Heart right ventricle (tissue), 16 donors: ENCODE data around the gene DCUN1D1. TPM values are rescaled to one million over a fixed set of nuclear protein-coding genes. Genes with fewer than 3 reads are reported as not detected.

Source experiments
- ATAC-seq, 8 donors: fragments of 200-7000 bp; cut with Tn5 transposase; one replicate each; pipeline ENCODE4 v1.9.1; 2020; ENCODE audit warnings: mild to moderate bottlenecking in 8 of 8, moderate library complexity in 8 of 8, moderate number of reproducible peaks in 1 of 8
- DNase-seq, 2 donors: peaks; one replicate each; pipeline ENCODE4 v3.0.0-alpha.2; 2020
- H3K27ac ChIP-seq, 10 donors: fragments of 200-600 bp; sonication (generic) in 2 of 10; one replicate each; pipeline versions ENCODE4 v1.5.0 to v1.8.0; 2020 to 2022; ENCODE audit warnings: mild to moderate bottlenecking in 3 of 10
- H3K27me3 ChIP-seq, 7 donors: fragments of 200-600 bp; one replicate each; pipeline ENCODE4 v1.8.0; 2021 to 2022; ENCODE audit warnings: mild to moderate bottlenecking in 2 of 7
- H3K36me3 ChIP-seq, 9 donors: fragments of 200-600 bp; sonication (generic) in 1 of 9; one replicate each; pipeline versions ENCODE4 v1.5.0 to v1.8.0; 2020 to 2022; ENCODE audit warnings: mild to moderate bottlenecking in 2 of 9
- H3K4me1 ChIP-seq, 9 donors: fragments of 200-600 bp; sonication (generic) in 1 of 9; one replicate each; pipeline versions ENCODE4 v1.5.0 to v1.8.0; 2020 to 2022; ENCODE audit warnings: mild to moderate bottlenecking in 4 of 9
- H3K4me3 ChIP-seq, 10 donors: fragments of 200-600 bp; sonication (generic) in 2 of 10; one replicate each; pipeline versions ENCODE4 v1.5.0 to v1.8.0; 2020 to 2022; ENCODE audit warnings: mild to moderate bottlenecking in 7 of 10, moderate library complexity in 2 of 10
- H3K9me3 ChIP-seq, 11 donors: fragments of 200-600 bp in 10 of 11; sonication (generic) in 2 of 11; one replicate each; pipeline versions ENCODE4 v1.5.0 to v1.8.0; 2013 to 2022; ENCODE audit warnings: mild to moderate bottlenecking in 2 of 11, control low read depth in 1 of 11, moderate library complexity in 1 of 11
- CTCF ChIP-seq, 9 donors: fragments of 200-600 bp; sonication (generic) in 2 of 9; IDR thresholded peaks; one replicate each; pipeline versions ENCODE4 v1.5.0 to v1.8.0; 2021 to 2022; ENCODE audit warnings: antibody characterized with exemption in 9 of 9, mild to moderate bottlenecking in 5 of 9, moderate library complexity in 1 of 9
- WGBS, 2 donors: extraction: QIAGEN DNeasy Blood & Tissue Kit; methylation state at CpG; one replicate each; pipeline ENCODE4 v1.1.7; 2013; ENCODE audit warnings: inconsistent platforms in 1 of 2; 5-methylcytosine and 5-hydroxymethylcytosine counted together
- intact Hi-C, 10 donors: fragments of 100-400 bp; cut with DNase I; formaldehyde crosslinking; loops; one replicate each; pipeline versions ENCODE4 v1.11.1 to v1.14.2; 2022
- polyA plus RNA-seq, 2 donors: library from polyadenylated mRNA; stranded (reverse); fragments of 200-250 nt; gene quantifications; one replicate each; pipeline ENCODE4 v1.2.3, GENCODE V29; 2013
- total RNA-seq, 10 donors: library from RNA; stranded (reverse); fragmentation: NEBNext Ultra II Directional in 3 of 10; extraction: Animal tissue kit (Norgen Biotek cat#: 25700) in 3 of 10; gene quantifications; one replicate each; pipeline versions ENCODE4 v1.2.1 to v1.2.4, GENCODE V29; 2021 to 2023
- donor health status: Arrhythmogenic right ventricular cardiomyopathy.
- donor health status: ischemic (EF 13 %, LVEDD 7.1; RV severe dilation, severe dysfunction).
- donor health status: healthy with polysubstance abuse.
- donor health status: DM: no; HTN: yes; CAD: no.
- donor health status: DM: no; HTN: no; CAD: no.
- donor health status: ischemic (EF 25% LVEDD 6.9; RV normal size, moderate dysfunction).
- donor health status: ischemic (EF 25% LVEDD 5.7; RV mildly dilated, moderate dysfunction).
- donor health status: healthy.
- donor health status: DM: yes; HTN: yes; CAD: no.
- donor health status: Ischemic cardiomyopathy.
- donor health status: ischemic (EF 35%, LVEDD 5.7; RV mildly dilated, moderate dysfunction).
- donor health status: nonischemic (EF 11% LVEDD 7.7; RV severe dilation, severe dysfunction).
- donor health status: DM: yes; HTN: yes; CAD: no.
- donor health status: PGD.
- donor health status: ischemic (EF 29% LVEDD 5.4; RV normal size, mild dysfunction).
- donor health status: nonischemic (EF 23%, LVEDD 6.1; RV moderate dilation, normal function).

DCUN1D1 gene
- total and polyA plus RNA-seq, 12 donors = 7.9 to 45.2 (median 35.5) TPM

- no peak for TF ChIP-seq CTCF (IDR thresholded peaks at IDR 0.05)
- H3K27me3 ChIP-seq = no peaks in the 10 kb centered on the region
- 89 to 91% methylated on average over 6 of the region's 6 CpGs for WGBS, 2 donors
- H3K9me3 ChIP-seq = no peaks in the 10 kb centered on the region
- H3K27ac ChIP-seq = no peak overlapping the region
- DNase-seq (no peak), ATAC-seq (no peak)
- H3K4me1 ChIP-seq = peaks cover 0 to 33% (median 20%) of the 10 kb centered on the region in 9 donors
- intact Hi-C loops = no loop called here
- peaks cover 0 to 4% (median 0%) of the 10 kb centered on the region in 9 donors for H3K36me3 ChIP-seq
- H3K4me3 ChIP-seq = no peak overlapping the region
Observed at GRCh38 chr3:182972387-182972786, 8.0 kb downstream of the DCUN1D1 start.

DNA sequence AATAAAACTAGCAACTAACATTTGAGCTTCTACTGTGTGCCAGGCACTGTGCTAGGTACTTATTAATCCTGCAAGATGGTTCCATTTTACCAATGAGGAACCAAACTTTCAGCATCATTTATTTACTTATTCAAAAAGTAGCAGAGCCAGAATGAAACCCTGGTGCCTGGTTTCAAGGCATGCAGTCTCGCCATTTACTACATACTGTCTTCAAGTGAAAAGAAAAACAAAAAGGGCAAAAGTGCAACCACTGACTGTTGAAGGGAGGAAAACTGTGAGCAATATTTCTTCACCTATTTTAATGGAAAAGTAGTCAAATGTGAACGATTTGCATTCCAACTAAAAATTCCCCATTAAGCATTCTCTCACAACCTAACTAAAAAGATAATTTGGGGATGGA lies 8.7 kb downstream of the DCUN1D1 start:
- intact Hi-C loops = no loop called here
- DNase-seq (no peak), ATAC-seq (no peak)
- no peaks in the 10 kb centered on the region for H3K27me3 ChIP-seq
- WGBS, 2 donors = 78 to 86% methylated on average over 2 of the region's 2 CpGs
- H3K36me3 ChIP-seq = peaks cover 0 to 4% (median 0%) of the 10 kb centered on the region in 9 donors
- no peaks in the 10 kb centered on the region for H3K9me3 ChIP-seq
- H3K4me3 ChIP-seq = no peak overlapping the region
- peaks cover 0 to 34% (median 19%) of the 10 kb centered on the region in 9 donors for H3K4me1 ChIP-seq
- H3K27ac ChIP-seq = no peak overlapping the region
- TF ChIP-seq CTCF (IDR thresholded peaks at IDR 0.05) = no peak

- TF ChIP-seq CTCF (IDR thresholded peaks at IDR 0.05) = no peak
- peaks cover 0 to 4% (median 0%) of the 10 kb centered on the region in 9 donors for H3K36me3 ChIP-seq
- intact Hi-C loops = no loop called here
- DNase-seq (no peak), ATAC-seq (no peak)
- 86 to 87% methylated on average over 3 of the region's 3 CpGs for WGBS, 2 donors
- H3K9me3 ChIP-seq = no peaks in the 10 kb centered on the region
- H3K4me3 ChIP-seq = no peak overlapping the region
- peaks cover 0 to 34% (median 19%) of the 10 kb centered on the region in 9 donors for H3K4me1 ChIP-seq
- H3K27me3 ChIP-seq = no peaks in the 10 kb centered on the region
- no peak overlapping the region for H3K27ac ChIP-seq
Observed at GRCh38 chr3:182970811-182971418, 9.4 kb downstream of the DCUN1D1 start.

DNA sequence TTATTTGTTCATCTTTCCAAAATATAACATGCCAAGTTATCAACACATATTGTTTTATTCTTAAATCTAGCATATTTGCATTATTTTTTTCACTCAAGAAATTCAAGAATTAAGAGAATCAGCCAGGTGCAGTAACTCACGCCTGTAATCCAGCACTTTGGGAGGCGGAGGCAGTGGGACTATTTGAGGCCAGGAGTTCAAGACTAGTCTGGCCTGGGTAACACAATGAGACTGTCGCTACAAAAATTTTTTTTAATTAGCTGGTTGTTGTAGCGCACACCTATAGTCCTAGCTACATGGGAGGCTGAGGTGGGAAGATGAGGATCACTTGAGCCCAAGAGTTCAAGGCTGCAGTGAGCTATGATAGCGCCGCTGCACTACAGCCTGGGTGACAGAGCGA lies 10.5 kb downstream of the DCUN1D1 start:
- intact Hi-C loops = no loop called here
- H3K4me3 ChIP-seq = no peak overlapping the region
- peaks cover 0 to 4% (median 0%) of the 10 kb centered on the region in 9 donors for H3K36me3 ChIP-seq
- TF ChIP-seq CTCF (IDR thresholded peaks at IDR 0.05) = no peak
- ATAC-seq = no peak
- H3K27me3 ChIP-seq = no peaks in the 10 kb centered on the region
- peaks cover 0 to 34% (median 19%) of the 10 kb centered on the region in 9 donors for H3K4me1 ChIP-seq
- H3K27ac ChIP-seq = no peak overlapping the region
- no peaks in the 10 kb centered on the region for H3K9me3 ChIP-seq
- WGBS, 2 donors = 87 to 96% methylated on average over 7 of the region's 7 CpGs
- DNase-seq = no peak
